GM12878 (cell line): ENCODE measurements around the gene FCER1G. TPM values are rescaled to one million over a fixed set of nuclear protein-coding genes. Genes with fewer than 3 reads are reported as not detected.

Source experiments
- ATF7 ChIP-seq: fragments of 450-650 bp; IDR thresholded peaks from 2 replicates; pipeline ENCODE4 v1.6.1; 2016; ENCODE audit warnings: low read depth, mild to moderate bottlenecking
- BHLHE40 ChIP-seq, 2 experiments: fragments of 450-650 bp in 1 of 2; IDR thresholded peaks; 2 replicates each; pipeline ENCODE4 v1.6.1; 2011 to 2017; ENCODE audit warnings: low read depth in 2 of 2, borderline replicate concordance in 1 of 2, improper control_type of control experiment in 1 of 2, low read length in 1 of 2, mild to moderate bottlenecking in 1 of 2
- CBFB ChIP-seq: IDR thresholded peaks from 2 replicates; pipeline ENCODE4 v1.6.1; 2016; ENCODE audit warnings: antibody characterized with exemption, low read depth
- CHD1 ChIP-seq: IDR thresholded peaks from 2 replicates; pipeline ENCODE4 v1.6.1; 2012; ENCODE audit warnings: low read depth, low read length, improper control_type of control experiment
- CUX1 ChIP-seq: IDR thresholded peaks from 2 replicates; pipeline ENCODE4 v1.6.1; 2012; ENCODE audit warnings: improper control_type of control experiment, low read depth, low read length; ENCODE audit not compliant: insufficient replicate concordance
- DPF2 ChIP-seq: fragments of 450-650 bp; IDR thresholded peaks from 2 replicates; pipeline ENCODE4 v1.6.1; 2017; ENCODE audit warnings: mild to moderate bottlenecking
- E4F1 ChIP-seq: fragments of 450-650 bp; IDR thresholded peaks from 2 replicates; pipeline ENCODE4 v1.6.1; 2018; ENCODE audit warnings: borderline replicate concordance, mild to moderate bottlenecking; ENCODE audit not compliant: partially characterized antibody
- HCFC1 ChIP-seq: fragments of 150-350 bp; IDR thresholded peaks from 2 replicates; pipeline ENCODE4 v1.6.1; 2014; ENCODE audit warnings: low read length
- MAX ChIP-seq: IDR thresholded peaks from 2 replicates; pipeline ENCODE4 v1.6.1; 2012; ENCODE audit warnings: low read depth, low read length, improper control_type of control experiment
- NFYB ChIP-seq: IDR thresholded peaks from 2 replicates; pipeline ENCODE4 v1.6.1; 2011; ENCODE audit warnings: low read depth, mild to moderate bottlenecking, low read length, improper control_type of control experiment, moderate library complexity; ENCODE audit not compliant: insufficient read depth
- PAX8 ChIP-seq: fragments of 450-650 bp; IDR thresholded peaks from 2 replicates; pipeline ENCODE4 v1.6.1; 2017; ENCODE audit warnings: mild to moderate bottlenecking, moderate library complexity
- RAD21 ChIP-seq: IDR thresholded peaks from 2 replicates; pipeline ENCODE4 v1.6.1; 2011; ENCODE audit warnings: mild to moderate bottlenecking, low read depth, low read length, moderate library complexity; ENCODE audit not compliant: insufficient read depth
- SIX5 ChIP-seq: IDR thresholded peaks from 2 replicates; pipeline ENCODE4 v1.6.1; 2011; ENCODE audit warnings: mild to moderate bottlenecking, low read depth, low read length, moderate library complexity; ENCODE audit not compliant: severe bottlenecking
- SREBF1 ChIP-seq: IDR thresholded peaks from 2 replicates; pipeline ENCODE4 v1.6.1; 2012; ENCODE audit warnings: mild to moderate bottlenecking, low read length
- TARDBP ChIP-seq: IDR thresholded peaks from 2 replicates; pipeline ENCODE4 v1.6.1; 2016; ENCODE audit warnings: borderline replicate concordance
- YY1 ChIP-seq: IDR thresholded peaks from 2 replicates; pipeline ENCODE4 v1.6.1; 2011; ENCODE audit warnings: low read depth, mild to moderate bottlenecking, low read length
- ZBTB11 ChIP-seq: fragments of 450-650 bp; formaldehyde crosslinking; IDR thresholded peaks from 2 replicates; pipeline ENCODE4 v1.5.0; 2022; ENCODE audit warnings: mild to moderate bottlenecking, missing genetic modification characterization
- ZNF274 ChIP-seq: IDR thresholded peaks from one replicate; pipeline ENCODE4 v1.8.0; 2011; ENCODE audit not compliant: insufficient read length, insufficient read depth
- ZZZ3 ChIP-seq: IDR thresholded peaks from 2 replicates; pipeline ENCODE4 v1.6.1; 2011; ENCODE audit warnings: low read depth; ENCODE audit not compliant: control insufficient read depth, insufficient read length
- polyA plus RNA-seq, 11 experiments: library from polyadenylated mRNA; depleted of rRNA in 4 of 11; unstranded in 6 of 11; stranded (reverse) in 5 of 11; fragments of >200 nt; fragmentation: Nextera tagmentation in 4 of 11; fragmentation: Illumina TruSeq in 1 of 11; extraction: Ambion mirVana in 4 of 11; extraction: Trizol in 1 of 11; gene quantifications; 1 replicate in 1 of 11; 2 replicates in 10 of 11; pipeline versions ENCODE4 v1.2.1 to v1.2.3, GENCODE V29; 2011 to 2016; ENCODE audit warnings: inconsistent platforms in 2 of 11, missing spikeins in 2 of 11, low read depth in 1 of 11
- total RNA-seq, 4 experiments: library from RNA; depleted of rRNA in 3 of 4; stranded (reverse); fragments of >200 nt in 3 of 4; fragmentation: Illumina TruSeq in 1 of 4; extraction: Trizol in 1 of 4; gene quantifications; 2 replicates each; pipeline versions ENCODE4 v1.2.1 to v1.2.3, GENCODE V29; 2013 to 2021

Gene FCER1G
- total and polyA plus RNA-seq, 10 of the 15 experiments (the other 5 are each of a cell fraction or from before 2014, with no cell fraction given), result 0.40 to 1.9 (median 0.89) TPM

GRCh38 chr1:161225534-161226319 is 10.6 kb downstream of the FCER1G start, which contains the start of gene TOMM40L (continued):
- TF ChIP-seq CUX1 (no peak), ZZZ3 (no peak), SIX5 (peak; percentile 79), ATF7 (peak; percentile 34; the same call in 1 of the 2 replicates), PAX8 (no peak), HCFC1 (peak; percentile 84), E4F1 (no peak), YY1 (peak; percentile 100), CHD1 (no peak), ZNF274 (no peak), TARDBP (0 out of 2 replicates have a peak, but pooled peaks have one; percentile 36), BHLHE40 (IDR thresholded peaks at IDR 0.05; ENCODE audit: borderline replicate concordance in 1 of 2, low read depth in 2 of 2, low read length in 1 of 2) (peak in 1 of 2 experiments; percentile 7; a peak in 1 of 4 replicates), SREBF1 (no peak), DPF2 (no peak), ZBTB11 (CRISPR knock-in tag) (no peak), MAX (peak; percentile 34; the same call in 1 of the 2 replicates), CBFB (no peak), NFYB (peak; percentile 91), RAD21 (peak; percentile 61)
